GM23338 (cell line): ENCODE data around the gene C2orf72.

Source experiments
- CREB1 ChIP-seq: fragments of 250-450 bp; sonication (Bioruptor Pico); IDR thresholded peaks from 2 replicates; pipeline ENCODE4 v1.5.0; 2020; ENCODE audit warnings: low read depth, mild to moderate bottlenecking, moderate library complexity
- CTCF ChIP-seq, 2 experiments: fragments of 200-600 bp in 1 of 2; sonication (generic) in 1 of 2; conservative IDR thresholded peaks; 2 replicates each; pipeline versions ENCODE4 v1.5.1 to v1.6.1; 2016 to 2017; ENCODE audit warnings: antibody characterized with exemption in 2 of 2, low read depth in 2 of 2, mild to moderate bottlenecking in 2 of 2, moderate library complexity in 1 of 2
- EZH2 ChIP-seq: fragments of 200-600 bp; sonication (generic); IDR thresholded peaks from one replicate; pipeline ENCODE4 v1.8.0; 2017; ENCODE audit warnings: antibody characterized with exemption, mild to moderate bottlenecking, low read depth; ENCODE audit not compliant: unreplicated experiment
- EZH2phosphoT487 ChIP-seq: fragments of 200-600 bp; sonication (generic); IDR thresholded peaks from one replicate; pipeline ENCODE4 v1.8.1; 2018; ENCODE audit warnings: antibody characterized with exemption; ENCODE audit not compliant: unreplicated experiment
- JUNB ChIP-seq: IDR thresholded peaks from one replicate; pipeline ENCODE4 v1.6.1; 2016; ENCODE audit warnings: antibody characterized with exemption; ENCODE audit not compliant: unreplicated experiment
- POLR2AphosphoS5 ChIP-seq: IDR thresholded peaks from 2 replicates; pipeline ENCODE4 v1.6.1; 2016; ENCODE audit warnings: antibody characterized with exemption, low read depth
- REST ChIP-seq: IDR thresholded peaks from one replicate; pipeline ENCODE4 v1.6.1; 2018; ENCODE audit warnings: antibody characterized with exemption; ENCODE audit not compliant: unreplicated experiment
- ZNF331 ChIP-seq: fragments of 250-450 bp; sonication (Bioruptor Pico); IDR thresholded peaks from 2 replicates; pipeline ENCODE4 v1.5.0; 2020; ENCODE audit warnings: low read depth, mild to moderate bottlenecking, moderate library complexity
- TF ChIP-seq, protein P1 (sequence below): IDR thresholded peaks from 2 replicates; pipeline ENCODE4 v1.6.1; 2016; ENCODE audit warnings: antibody characterized with exemption
- TF ChIP-seq, protein P2 (sequence below): fragments of 250-450 bp; sonication (Bioruptor Pico); IDR thresholded peaks from 2 replicates; pipeline ENCODE4 v1.5.0; 2020; ENCODE audit warnings: mild to moderate bottlenecking, moderate library complexity

- TF ChIP-seq CTCF (conservative IDR thresholded peaks at IDR 0.05; ENCODE audit: low read depth in 2 of 2), result no peak
- TF ChIP-seq POLR2AphosphoS5, result no peak
- TF ChIP-seq JUNB, result no peak
- TF ChIP-seq CREB1 (CRISPR knock-in tag), result no peak
- no peak for TF ChIP-seq EZH2phosphoT487
- TF ChIP-seq EZH2, result no peak
- no peak for TF ChIP-seq ZNF331 (CRISPR knock-in tag)
- no peak for TF ChIP-seq REST
- TF ChIP-seq, protein P1, sequence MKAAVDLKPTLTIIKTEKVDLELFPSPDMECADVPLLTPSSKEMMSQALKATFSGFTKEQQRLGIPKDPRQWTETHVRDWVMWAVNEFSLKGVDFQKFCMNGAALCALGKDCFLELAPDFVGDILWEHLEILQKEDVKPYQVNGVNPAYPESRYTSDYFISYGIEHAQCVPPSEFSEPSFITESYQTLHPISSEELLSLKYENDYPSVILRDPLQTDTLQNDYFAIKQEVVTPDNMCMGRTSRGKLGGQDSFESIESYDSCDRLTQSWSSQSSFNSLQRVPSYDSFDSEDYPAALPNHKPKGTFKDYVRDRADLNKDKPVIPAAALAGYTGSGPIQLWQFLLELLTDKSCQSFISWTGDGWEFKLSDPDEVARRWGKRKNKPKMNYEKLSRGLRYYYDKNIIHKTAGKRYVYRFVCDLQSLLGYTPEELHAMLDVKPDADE, result no peak
- TF ChIP-seq, protein P2, sequence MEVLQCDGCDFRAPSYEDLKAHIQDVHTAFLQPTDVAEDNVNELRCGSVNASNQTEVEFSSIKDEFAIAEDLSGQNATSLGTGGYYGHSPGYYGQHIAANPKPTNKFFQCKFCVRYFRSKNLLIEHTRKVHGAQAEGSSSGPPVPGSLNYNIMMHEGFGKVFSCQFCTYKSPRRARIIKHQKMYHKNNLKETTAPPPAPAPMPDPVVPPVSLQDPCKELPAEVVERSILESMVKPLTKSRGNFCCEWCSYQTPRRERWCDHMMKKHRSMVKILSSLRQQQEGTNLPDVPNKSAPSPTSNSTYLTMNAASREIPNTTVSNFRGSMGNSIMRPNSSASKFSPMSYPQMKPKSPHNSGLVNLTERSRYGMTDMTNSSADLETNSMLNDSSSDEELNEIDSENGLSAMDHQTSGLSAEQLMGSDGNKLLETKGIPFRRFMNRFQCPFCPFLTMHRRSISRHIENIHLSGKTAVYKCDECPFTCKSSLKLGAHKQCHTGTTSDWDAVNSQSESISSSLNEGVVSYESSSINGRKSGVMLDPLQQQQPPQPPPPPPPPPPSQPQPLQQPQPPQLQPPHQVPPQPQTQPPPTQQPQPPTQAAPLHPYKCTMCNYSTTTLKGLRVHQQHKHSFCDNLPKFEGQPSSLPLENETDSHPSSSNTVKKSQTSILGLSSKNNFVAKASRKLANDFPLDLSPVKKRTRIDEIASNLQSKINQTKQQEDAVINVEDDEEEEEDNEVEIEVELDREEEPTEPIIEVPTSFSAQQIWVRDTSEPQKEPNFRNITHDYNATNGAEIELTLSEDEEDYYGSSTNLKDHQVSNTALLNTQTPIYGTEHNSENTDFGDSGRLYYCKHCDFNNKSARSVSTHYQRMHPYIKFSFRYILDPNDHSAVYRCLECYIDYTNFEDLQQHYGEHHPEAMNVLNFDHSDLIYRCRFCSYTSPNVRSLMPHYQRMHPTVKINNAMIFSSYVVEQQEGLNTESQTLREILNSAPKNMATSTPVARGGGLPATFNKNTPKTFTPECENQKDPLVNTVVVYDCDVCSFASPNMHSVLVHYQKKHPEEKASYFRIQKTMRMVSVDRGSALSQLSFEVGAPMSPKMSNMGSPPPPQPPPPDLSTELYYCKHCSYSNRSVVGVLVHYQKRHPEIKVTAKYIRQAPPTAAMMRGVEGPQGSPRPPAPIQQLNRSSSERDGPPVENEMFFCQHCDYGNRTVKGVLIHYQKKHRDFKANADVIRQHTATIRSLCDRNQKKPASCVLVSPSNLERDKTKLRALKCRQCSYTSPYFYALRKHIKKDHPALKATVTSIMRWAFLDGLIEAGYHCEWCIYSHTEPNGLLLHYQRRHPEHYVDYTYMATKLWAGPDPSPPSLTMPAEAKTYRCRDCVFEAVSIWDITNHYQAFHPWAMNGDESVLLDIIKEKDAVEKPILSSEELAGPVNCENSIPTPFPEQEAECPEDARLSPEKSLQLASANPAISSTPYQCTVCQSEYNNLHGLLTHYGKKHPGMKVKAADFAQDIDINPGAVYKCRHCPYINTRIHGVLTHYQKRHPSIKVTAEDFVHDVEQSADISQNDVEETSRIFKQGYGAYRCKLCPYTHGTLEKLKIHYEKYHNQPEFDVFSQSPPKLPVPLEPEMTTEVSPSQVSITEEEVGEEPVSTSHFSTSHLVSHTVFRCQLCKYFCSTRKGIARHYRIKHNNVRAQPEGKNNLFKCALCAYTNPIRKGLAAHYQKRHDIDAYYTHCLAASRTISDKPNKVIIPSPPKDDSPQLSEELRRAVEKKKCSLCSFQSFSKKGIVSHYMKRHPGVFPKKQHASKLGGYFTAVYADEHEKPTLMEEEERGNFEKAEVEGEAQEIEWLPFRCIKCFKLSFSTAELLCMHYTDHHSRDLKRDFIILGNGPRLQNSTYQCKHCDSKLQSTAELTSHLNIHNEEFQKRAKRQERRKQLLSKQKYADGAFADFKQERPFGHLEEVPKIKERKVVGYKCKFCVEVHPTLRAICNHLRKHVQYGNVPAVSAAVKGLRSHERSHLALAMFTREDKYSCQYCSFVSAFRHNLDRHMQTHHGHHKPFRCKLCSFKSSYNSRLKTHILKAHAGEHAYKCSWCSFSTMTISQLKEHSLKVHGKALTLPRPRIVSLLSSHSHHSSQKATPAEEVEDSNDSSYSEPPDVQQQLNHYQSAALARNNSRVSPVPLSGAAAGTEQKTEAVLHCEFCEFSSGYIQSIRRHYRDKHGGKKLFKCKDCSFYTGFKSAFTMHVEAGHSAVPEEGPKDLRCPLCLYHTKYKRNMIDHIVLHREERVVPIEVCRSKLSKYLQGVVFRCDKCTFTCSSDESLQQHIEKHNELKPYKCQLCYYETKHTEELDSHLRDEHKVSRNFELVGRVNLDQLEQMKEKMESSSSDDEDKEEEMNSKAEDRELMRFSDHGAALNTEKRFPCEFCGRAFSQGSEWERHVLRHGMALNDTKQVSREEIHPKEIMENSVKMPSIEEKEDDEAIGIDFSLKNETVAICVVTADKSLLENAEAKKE, result no peak
These were observed 20.6 kb upstream of the C2orf72 start for GRCh38 chr2:231016566-231017230.
